ENCODE measurements around the gene JADE2.

The JADE2 gene

DNA sequence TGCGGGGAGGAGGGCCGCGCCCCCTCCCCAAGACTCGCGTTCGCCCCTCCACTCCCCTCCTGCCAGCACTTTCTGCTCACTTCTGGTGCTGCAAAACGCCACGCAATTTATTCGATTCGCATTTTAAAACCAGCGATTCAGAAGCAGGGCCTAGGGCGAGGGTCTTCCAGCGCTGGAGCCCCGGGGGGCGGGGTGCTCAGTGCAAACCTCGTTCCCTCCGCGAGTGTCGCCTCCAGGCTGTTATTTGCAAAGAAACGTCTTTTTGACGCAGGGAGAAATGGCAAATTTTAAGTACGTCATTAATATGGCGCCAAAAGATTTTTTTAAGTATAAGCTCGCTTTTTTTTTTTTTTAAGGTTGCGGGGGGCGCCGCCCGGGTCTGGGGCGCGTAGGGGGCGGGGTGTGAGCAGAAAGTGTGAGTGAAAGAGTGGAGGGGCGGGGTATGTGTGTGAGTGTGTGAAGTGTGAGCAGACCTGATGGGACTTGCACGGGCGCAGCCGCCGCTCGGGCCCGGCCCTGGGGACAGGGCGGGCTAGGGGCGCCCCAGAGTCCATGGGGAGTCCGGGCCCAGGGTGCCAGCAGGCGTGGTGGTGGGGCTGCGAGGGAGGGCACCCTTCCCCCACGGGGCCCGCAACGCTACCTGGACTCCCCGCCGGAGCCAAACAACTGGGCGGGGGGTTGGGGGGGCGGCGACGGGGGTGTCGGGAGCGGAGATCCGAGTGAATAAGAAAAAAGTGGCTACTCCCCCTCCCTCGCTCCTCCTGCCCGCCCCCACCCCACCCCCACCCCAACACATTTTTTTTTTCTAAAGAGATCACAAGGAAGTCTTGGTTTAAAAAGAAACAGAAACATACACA, at the start of gene JADE2 (continued):
- TF ChIP-seq, protein P1, sequence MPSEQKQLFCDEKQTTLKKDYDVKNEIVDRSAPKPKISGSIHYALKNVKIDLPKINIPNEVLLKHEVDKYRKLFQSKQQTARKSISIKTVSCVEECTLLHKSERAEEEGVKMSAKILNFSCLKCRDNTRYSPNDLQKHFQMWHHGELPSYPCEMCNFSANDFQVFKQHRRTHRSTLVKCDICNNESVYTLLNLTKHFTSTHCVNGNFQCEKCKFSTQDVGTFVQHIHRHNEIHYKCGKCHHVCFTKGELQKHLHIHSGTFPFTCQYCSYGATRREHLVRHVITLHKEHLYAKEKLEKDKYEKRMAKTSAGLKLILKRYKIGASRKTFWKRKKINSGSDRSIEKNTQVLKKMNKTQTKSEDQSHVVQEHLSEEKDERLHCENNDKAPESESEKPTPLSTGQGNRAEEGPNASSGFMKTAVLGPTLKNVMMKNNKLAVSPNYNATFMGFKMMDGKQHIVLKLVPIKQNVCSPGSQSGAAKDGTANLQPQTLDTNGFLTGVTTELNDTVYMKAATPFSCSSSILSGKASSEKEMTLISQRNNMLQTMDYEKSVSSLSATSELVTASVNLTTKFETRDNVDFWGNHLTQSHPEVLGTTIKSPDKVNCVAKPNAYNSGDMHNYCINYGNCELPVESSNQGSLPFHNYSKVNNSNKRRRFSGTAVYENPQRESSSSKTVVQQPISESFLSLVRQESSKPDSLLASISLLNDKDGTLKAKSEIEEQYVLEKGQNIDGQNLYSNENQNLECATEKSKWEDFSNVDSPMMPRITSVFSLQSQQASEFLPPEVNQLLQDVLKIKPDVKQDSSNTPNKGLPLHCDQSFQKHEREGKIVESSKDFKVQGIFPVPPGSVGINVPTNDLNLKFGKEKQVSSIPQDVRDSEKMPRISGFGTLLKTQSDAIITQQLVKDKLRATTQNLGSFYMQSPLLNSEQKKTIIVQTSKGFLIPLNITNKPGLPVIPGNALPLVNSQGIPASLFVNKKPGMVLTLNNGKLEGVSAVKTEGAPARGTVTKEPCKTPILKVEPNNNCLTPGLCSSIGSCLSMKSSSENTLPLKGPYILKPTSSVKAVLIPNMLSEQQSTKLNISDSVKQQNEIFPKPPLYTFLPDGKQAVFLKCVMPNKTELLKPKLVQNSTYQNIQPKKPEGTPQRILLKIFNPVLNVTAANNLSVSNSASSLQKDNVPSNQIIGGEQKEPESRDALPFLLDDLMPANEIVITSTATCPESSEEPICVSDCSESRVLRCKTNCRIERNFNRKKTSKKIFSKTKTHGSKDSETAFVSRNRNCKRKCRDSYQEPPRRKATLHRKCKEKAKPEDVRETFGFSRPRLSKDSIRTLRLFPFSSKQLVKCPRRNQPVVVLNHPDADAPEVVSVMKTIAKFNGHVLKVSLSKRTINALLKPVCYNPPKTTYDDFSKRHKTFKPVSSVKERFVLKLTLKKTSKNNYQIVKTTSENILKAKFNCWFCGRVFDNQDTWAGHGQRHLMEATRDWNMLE (tag by site-specific recombination; conservative IDR thresholded peaks at IDR 0.05; ENCODE audit: low read depth), result no peak
- TF ChIP-seq, protein P2, sequence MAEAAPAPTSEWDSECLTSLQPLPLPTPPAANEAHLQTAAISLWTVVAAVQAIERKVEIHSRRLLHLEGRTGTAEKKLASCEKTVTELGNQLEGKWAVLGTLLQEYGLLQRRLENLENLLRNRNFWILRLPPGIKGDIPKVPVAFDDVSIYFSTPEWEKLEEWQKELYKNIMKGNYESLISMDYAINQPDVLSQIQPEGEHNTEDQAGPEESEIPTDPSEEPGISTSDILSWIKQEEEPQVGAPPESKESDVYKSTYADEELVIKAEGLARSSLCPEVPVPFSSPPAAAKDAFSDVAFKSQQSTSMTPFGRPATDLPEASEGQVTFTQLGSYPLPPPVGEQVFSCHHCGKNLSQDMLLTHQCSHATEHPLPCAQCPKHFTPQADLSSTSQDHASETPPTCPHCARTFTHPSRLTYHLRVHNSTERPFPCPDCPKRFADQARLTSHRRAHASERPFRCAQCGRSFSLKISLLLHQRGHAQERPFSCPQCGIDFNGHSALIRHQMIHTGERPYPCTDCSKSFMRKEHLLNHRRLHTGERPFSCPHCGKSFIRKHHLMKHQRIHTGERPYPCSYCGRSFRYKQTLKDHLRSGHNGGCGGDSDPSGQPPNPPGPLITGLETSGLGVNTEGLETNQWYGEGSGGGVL (tag by site-specific recombination; IDR thresholded peaks at IDR 0.05), result peak; percentile 70
- TF ChIP-seq, protein P3, sequence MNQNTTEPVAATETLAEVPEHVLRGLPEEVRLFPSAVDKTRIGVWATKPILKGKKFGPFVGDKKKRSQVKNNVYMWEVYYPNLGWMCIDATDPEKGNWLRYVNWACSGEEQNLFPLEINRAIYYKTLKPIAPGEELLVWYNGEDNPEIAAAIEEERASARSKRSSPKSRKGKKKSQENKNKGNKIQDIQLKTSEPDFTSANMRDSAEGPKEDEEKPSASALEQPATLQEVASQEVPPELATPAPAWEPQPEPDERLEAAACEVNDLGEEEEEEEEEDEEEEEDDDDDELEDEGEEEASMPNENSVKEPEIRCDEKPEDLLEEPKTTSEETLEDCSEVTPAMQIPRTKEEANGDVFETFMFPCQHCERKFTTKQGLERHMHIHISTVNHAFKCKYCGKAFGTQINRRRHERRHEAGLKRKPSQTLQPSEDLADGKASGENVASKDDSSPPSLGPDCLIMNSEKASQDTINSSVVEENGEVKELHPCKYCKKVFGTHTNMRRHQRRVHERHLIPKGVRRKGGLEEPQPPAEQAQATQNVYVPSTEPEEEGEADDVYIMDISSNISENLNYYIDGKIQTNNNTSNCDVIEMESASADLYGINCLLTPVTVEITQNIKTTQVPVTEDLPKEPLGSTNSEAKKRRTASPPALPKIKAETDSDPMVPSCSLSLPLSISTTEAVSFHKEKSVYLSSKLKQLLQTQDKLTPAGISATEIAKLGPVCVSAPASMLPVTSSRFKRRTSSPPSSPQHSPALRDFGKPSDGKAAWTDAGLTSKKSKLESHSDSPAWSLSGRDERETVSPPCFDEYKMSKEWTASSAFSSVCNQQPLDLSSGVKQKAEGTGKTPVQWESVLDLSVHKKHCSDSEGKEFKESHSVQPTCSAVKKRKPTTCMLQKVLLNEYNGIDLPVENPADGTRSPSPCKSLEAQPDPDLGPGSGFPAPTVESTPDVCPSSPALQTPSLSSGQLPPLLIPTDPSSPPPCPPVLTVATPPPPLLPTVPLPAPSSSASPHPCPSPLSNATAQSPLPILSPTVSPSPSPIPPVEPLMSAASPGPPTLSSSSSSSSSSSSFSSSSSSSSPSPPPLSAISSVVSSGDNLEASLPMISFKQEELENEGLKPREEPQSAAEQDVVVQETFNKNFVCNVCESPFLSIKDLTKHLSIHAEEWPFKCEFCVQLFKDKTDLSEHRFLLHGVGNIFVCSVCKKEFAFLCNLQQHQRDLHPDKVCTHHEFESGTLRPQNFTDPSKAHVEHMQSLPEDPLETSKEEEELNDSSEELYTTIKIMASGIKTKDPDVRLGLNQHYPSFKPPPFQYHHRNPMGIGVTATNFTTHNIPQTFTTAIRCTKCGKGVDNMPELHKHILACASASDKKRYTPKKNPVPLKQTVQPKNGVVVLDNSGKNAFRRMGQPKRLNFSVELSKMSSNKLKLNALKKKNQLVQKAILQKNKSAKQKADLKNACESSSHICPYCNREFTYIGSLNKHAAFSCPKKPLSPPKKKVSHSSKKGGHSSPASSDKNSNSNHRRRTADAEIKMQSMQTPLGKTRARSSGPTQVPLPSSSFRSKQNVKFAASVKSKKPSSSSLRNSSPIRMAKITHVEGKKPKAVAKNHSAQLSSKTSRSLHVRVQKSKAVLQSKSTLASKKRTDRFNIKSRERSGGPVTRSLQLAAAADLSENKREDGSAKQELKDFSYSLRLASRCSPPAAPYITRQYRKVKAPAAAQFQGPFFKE (tag by site-specific recombination; IDR thresholded peaks at IDR 0.05; ENCODE audit: borderline replicate concordance), result no peak
- TF ChIP-seq KLF7 (tag by site-specific recombination; IDR thresholded peaks at IDR 0.05; ENCODE audit: borderline replicate concordance), result no peak; the same call in 1 of the 2 replicates
- peak; percentile 63; the same call in 1 of the 2 replicates for TF ChIP-seq ZNF324 (tag by site-specific recombination; IDR thresholded peaks at IDR 0.05)
- peak; percentile 83 for TF ChIP-seq ZIC2 (tag by site-specific recombination; IDR thresholded peaks at IDR 0.05)
- TF ChIP-seq YY2 (tag by site-specific recombination; IDR thresholded peaks at IDR 0.05), result peak; percentile 34; the same call in 1 of the 2 replicates
- TF ChIP-seq, protein P4, sequence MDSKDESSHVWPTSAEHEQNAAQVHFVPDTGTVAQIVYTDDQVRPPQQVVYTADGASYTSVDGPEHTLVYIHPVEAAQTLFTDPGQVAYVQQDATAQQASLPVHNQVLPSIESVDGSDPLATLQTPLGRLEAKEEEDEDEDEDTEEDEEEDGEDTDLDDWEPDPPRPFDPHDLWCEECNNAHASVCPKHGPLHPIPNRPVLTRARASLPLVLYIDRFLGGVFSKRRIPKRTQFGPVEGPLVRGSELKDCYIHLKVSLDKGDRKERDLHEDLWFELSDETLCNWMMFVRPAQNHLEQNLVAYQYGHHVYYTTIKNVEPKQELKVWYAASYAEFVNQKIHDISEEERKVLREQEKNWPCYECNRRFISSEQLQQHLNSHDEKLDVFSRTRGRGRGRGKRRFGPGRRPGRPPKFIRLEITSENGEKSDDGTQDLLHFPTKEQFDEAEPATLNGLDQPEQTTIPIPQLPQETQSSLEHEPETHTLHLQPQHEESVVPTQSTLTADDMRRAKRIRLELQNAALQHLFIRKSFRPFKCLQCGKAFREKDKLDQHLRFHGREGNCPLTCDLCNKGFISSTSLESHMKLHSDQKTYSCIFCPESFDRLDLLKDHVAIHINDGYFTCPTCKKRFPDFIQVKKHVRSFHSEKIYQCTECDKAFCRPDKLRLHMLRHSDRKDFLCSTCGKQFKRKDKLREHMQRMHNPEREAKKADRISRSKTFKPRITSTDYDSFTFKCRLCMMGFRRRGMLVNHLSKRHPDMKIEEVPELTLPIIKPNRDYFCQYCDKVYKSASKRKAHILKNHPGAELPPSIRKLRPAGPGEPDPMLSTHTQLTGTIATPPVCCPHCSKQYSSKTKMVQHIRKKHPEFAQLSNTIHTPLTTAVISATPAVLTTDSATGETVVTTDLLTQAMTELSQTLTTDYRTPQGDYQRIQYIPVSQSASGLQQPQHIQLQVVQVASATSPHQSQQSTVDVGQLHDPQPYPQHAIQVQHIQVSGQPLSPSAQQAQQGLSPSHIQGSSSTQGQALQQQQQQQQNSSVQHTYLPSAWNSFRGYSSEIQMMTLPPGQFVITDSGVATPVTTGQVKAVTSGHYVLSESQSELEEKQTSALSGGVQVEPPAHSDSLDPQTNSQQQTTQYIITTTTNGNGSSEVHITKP (tag by site-specific recombination; IDR thresholded peaks at IDR 0.05), result peak; percentile 8; the same call in 1 of the 2 replicates
- peak; percentile 8; the same call in 1 of the 2 replicates for TF ChIP-seq ZNF660 (tag by site-specific recombination; IDR thresholded peaks at IDR 0.05)
- peak; percentile 66 for TF ChIP-seq ZXDB (tag by site-specific recombination; IDR thresholded peaks at IDR 0.05)
- peak; percentile 67 for TF ChIP-seq YY1 (tag by site-specific recombination; IDR thresholded peaks at IDR 0.05)
- TF ChIP-seq ZNF629 (tag by site-specific recombination; IDR thresholded peaks at IDR 0.05), result peak; percentile 91
- TF ChIP-seq, protein P5, sequence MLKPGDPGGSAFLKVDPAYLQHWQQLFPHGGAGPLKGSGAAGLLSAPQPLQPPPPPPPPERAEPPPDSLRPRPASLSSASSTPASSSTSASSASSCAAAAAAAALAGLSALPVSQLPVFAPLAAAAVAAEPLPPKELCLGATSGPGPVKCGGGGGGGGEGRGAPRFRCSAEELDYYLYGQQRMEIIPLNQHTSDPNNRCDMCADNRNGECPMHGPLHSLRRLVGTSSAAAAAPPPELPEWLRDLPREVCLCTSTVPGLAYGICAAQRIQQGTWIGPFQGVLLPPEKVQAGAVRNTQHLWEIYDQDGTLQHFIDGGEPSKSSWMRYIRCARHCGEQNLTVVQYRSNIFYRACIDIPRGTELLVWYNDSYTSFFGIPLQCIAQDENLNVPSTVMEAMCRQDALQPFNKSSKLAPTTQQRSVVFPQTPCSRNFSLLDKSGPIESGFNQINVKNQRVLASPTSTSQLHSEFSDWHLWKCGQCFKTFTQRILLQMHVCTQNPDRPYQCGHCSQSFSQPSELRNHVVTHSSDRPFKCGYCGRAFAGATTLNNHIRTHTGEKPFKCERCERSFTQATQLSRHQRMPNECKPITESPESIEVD (tag by site-specific recombination; IDR thresholded peaks at IDR 0.05), result peak; percentile 49; the same call in 1 of the 2 replicates
- TF ChIP-seq, protein P6, sequence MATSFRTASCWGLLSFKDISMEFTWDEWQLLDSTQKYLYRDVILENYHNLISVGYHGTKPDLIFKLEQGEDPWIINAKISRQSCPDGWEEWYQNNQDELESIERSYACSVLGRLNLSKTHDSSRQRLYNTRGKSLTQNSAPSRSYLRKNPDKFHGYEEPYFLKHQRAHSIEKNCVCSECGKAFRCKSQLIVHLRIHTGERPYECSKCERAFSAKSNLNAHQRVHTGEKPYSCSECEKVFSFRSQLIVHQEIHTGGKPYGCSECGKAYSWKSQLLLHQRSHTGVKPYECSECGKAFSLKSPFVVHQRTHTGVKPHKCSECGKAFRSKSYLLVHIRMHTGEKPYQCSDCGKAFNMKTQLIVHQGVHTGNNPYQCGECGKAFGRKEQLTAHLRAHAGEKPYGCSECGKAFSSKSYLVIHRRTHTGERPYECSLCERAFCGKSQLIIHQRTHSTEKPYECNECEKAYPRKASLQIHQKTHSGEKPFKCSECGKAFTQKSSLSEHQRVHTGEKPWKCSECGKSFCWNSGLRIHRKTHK (tag by site-specific recombination; IDR thresholded peaks at IDR 0.05), result no peak
- TF ChIP-seq, protein P7, sequence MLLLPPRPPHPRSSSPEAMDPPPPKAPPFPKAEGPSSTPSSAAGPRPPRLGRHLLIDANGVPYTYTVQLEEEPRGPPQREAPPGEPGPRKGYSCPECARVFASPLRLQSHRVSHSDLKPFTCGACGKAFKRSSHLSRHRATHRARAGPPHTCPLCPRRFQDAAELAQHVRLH (tag by site-specific recombination; IDR thresholded peaks at IDR 0.05), result no peak
- peak; percentile 46; the same call in 1 of the 2 replicates for TF ChIP-seq ZNF501 (tag by site-specific recombination; IDR thresholded peaks at IDR 0.05)
